Caco-2 (cell line): ENCODE data around the gene TEC. TPM values are rescaled to one million over a fixed set of nuclear protein-coding genes. Genes with fewer than 3 reads are reported as not detected.

ENCODE experiments used
- BruUV-seq: library from RNA; stranded (reverse); fragments of 400-500 nt; replicated peaks from 2 replicates; lab custom pipeline; 2021; lab: Mats Ljungman, UMichigan
- CTCF ChIA-PET: fragments of 300-600 bp; sonication (Branson Sonifier 250); formaldehyde crosslinking; loops from one replicate; lab custom pipeline; 2022; ENCODE audit warnings: antibody characterized with exemption; lab: Charles Lee
- POLR2A ChIA-PET: fragments of 300-600 bp; sonication (Branson Sonifier 250); formaldehyde crosslinking; loops from one replicate; lab custom pipeline; 2022; ENCODE audit warnings: antibody characterized with exemption; lab: Charles Lee
- DNase-seq, 2 experiments: peaks; one replicate each; pipeline versions ENCODE4 v3.0.0 to v3.0.0-alpha.2; 2020 to 2022
- H3K27me3 ChIP-seq: replicated peaks from 2 replicates; pipeline ENCODE4 v1.6.0; 2011; ENCODE audit warnings: low read length; ENCODE audit not compliant: control insufficient read depth, insufficient read depth
- H3K36me3 ChIP-seq: 2 replicates; pipeline ENCODE4 v1.5.1; 2011; ENCODE audit warnings: low read length; ENCODE audit not compliant: control insufficient read depth, insufficient read depth
- H3K4me1 ChIP-seq: fragments of 250-450 bp; sonication (Bioruptor Pico); 2 replicates; pipeline ENCODE4 v1.5.1; 2020; ENCODE audit warnings: mild to moderate bottlenecking
- H3K4me3 ChIP-seq: 2 replicates; pipeline ENCODE4 v1.5.1; 2011; ENCODE audit warnings: low read depth, mild to moderate bottlenecking, control low read depth, low read length
- H3K9me3 ChIP-seq: fragments of 250-450 bp; sonication (Bioruptor Pico); 2 replicates; pipeline ENCODE4 v1.5.1; 2020; ENCODE audit warnings: mild to moderate bottlenecking, moderate library complexity
- H3K27ac Mint-ChIP-seq: one replicate; pipeline ENCODE4 v1.8.0; 2022; ENCODE audit warnings: mixed read lengths; ENCODE audit not compliant: unreplicated experiment
- H3K27me3 Mint-ChIP-seq: one replicate; pipeline ENCODE4 v1.8.0; 2022; ENCODE audit warnings: mixed read lengths; ENCODE audit not compliant: insufficient read depth, unreplicated experiment
- H3K36me3 Mint-ChIP-seq: one replicate; pipeline ENCODE4 v1.8.0; 2022; ENCODE audit warnings: mild to moderate bottlenecking, mixed read lengths; ENCODE audit not compliant: insufficient read depth, unreplicated experiment
- H3K4me1 Mint-ChIP-seq: one replicate; pipeline ENCODE4 v1.8.0; 2022; ENCODE audit warnings: low read depth, mixed read lengths; ENCODE audit not compliant: unreplicated experiment
- H3K4me3 Mint-ChIP-seq: one replicate; pipeline ENCODE4 v1.8.0; 2022; ENCODE audit warnings: mild to moderate bottlenecking, moderate library complexity, mixed read lengths; ENCODE audit not compliant: unreplicated experiment
- H3K9me3 Mint-ChIP-seq: one replicate; pipeline ENCODE4 v1.8.0; 2022; ENCODE audit warnings: mixed read lengths; ENCODE audit not compliant: unreplicated experiment
- intact Hi-C: fragments of 100-400 bp; cut with micrococcal nuclease; formaldehyde crosslinking; loops from one replicate; pipeline ENCODE4 v1.10.0; 2022; ENCODE audit not compliant: unreplicated experiment
- total RNA-seq: library from RNA; stranded (reverse); gene quantifications from 2 replicates; pipeline ENCODE4 v1.2.3, GENCODE V29; 2022
- TF ChIP-seq, protein P1 (sequence below), 2 experiments: fragments of 200-600 bp in 1 of 2; IDR thresholded peaks; 1 replicate in 1 of 2; 2 replicates in 1 of 2; pipeline versions ENCODE4 v1.5.1 to v1.8.0; 2011 to 2022; ENCODE audit warnings: antibody characterized with exemption in 1 of 2, control low read depth in 1 of 2, inconsistent platforms in 1 of 2, low read depth in 1 of 2, low read length in 1 of 2, mild to moderate bottlenecking in 1 of 2, moderate library complexity in 1 of 2; ENCODE audit not compliant: insufficient read depth in 1 of 2, severe bottlenecking in 1 of 2, unreplicated experiment in 1 of 2

TEC gene
- total RNA-seq, 1 experiment from 2014 or later: 2.0 TPM

GRCh38 chr4:48266781-48267180 is 2.9 kb downstream of the TEC start:
- no peaks in the 10 kb centered on the region for H3K27me3 Mint-ChIP-seq
- CTCF ChIA-PET: no interaction called here

DNA sequence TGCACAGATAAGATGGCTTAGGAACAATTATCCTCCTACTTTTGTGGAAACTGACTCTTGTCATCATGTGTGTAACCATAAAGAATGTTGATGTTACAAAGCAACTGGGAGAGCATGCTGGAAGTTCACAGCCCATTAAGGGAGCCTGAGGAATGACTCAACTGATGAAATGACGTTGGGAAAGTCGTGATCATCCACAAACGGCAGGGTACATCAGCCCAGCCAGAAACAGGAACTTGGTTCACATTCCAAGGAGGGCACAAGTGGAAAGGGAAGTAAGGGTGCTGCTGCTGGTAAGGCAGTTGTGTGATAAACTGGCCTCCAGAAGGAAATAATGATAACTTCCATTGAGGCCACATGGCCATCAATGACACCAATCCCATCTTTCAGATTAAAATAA is 6.7 kb downstream of the TEC start:
- intact Hi-C loops: no loop called here
- no peaks in the 10 kb centered on the region for H3K9me3 ChIP-seq
- no peaks in the 10 kb centered on the region for H3K27me3 ChIP-seq
- ChIA-PET CTCF (interaction anchor here (0.7 kb wide), 1 partner anchor 553 kb away, joined by 3 read pairs; no protein-coding TSS in a partner anchor), POLR2A (no interaction called here)
- Mint-ChIP-seq H3K27ac (no peak overlapping the region), H3K36me3 (no peaks in the 10 kb centered on the region), H3K9me3 (no peaks in the 10 kb centered on the region), H3K4me1 (no peaks in the 10 kb centered on the region), H3K4me3 (no peak overlapping the region), H3K27me3 (no peaks in the 10 kb centered on the region)
- no peaks in the 10 kb centered on the region for H3K4me1 ChIP-seq
- TF ChIP-seq, protein P1, sequence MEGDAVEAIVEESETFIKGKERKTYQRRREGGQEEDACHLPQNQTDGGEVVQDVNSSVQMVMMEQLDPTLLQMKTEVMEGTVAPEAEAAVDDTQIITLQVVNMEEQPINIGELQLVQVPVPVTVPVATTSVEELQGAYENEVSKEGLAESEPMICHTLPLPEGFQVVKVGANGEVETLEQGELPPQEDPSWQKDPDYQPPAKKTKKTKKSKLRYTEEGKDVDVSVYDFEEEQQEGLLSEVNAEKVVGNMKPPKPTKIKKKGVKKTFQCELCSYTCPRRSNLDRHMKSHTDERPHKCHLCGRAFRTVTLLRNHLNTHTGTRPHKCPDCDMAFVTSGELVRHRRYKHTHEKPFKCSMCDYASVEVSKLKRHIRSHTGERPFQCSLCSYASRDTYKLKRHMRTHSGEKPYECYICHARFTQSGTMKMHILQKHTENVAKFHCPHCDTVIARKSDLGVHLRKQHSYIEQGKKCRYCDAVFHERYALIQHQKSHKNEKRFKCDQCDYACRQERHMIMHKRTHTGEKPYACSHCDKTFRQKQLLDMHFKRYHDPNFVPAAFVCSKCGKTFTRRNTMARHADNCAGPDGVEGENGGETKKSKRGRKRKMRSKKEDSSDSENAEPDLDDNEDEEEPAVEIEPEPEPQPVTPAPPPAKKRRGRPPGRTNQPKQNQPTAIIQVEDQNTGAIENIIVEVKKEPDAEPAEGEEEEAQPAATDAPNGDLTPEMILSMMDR (IDR thresholded peaks at IDR 0.05; ENCODE audit: insufficient read depth in 1 of 2, low read depth in 1 of 2, low read length in 1 of 2, severe bottlenecking in 1 of 2, unreplicated experiment in 1 of 2): no peak
- no peak for DNase-seq
- BruUV-seq: no TSS peak
- H3K4me3 ChIP-seq: no peak overlapping the region
- H3K36me3 ChIP-seq: no peaks in the 10 kb centered on the region

More at GRCh38 chr4:48266781-48267180, 2.9 kb downstream of the TEC start:
- Histone ChIP-seq H3K4me1 (0 out of 2 replicates have a peak, but pooled peaks cover 7% of the 10 kb centered on the region), H3K36me3 (no peaks in the 10 kb centered on the region), H3K4me3 (no peak overlapping the region), H3K27me3 (no peaks in the 10 kb centered on the region), H3K9me3 (no peaks in the 10 kb centered on the region)
- H3K4me1 Mint-ChIP-seq: no peaks in the 10 kb centered on the region
- no peak overlapping the region for H3K4me3 Mint-ChIP-seq
- TF ChIP-seq, protein P1 (IDR thresholded peaks at IDR 0.05; ENCODE audit: insufficient read depth in 1 of 2, low read depth in 1 of 2, low read length in 1 of 2, severe bottlenecking in 1 of 2, unreplicated experiment in 1 of 2): no peak
- no peak for DNase-seq
- BruUV-seq: no TSS peak
- H3K27ac Mint-ChIP-seq: no peak overlapping the region
- H3K9me3 Mint-ChIP-seq: no peaks in the 10 kb centered on the region
- peaks cover 9% of the 10 kb centered on the region for H3K36me3 Mint-ChIP-seq
- intact Hi-C loops: loop anchor here (5.0 kb wide), 1 partner anchor 139 kb away; no protein-coding TSS in a partner anchor
- POLR2A ChIA-PET: interaction anchor here (0.6 kb wide), 1 partner anchor 8 kb away, joined by 3 read pairs; no protein-coding TSS in a partner anchor

- Mint-ChIP-seq H3K36me3 (no peaks in the 10 kb centered on the region), H3K4me3 (no peak overlapping the region), H3K27me3 (no peaks in the 10 kb centered on the region), H3K4me1 (no peaks in the 10 kb centered on the region), H3K9me3 (no peaks in the 10 kb centered on the region), H3K27ac (no peak overlapping the region)
- DNase-seq: no peak
- BruUV-seq: no TSS peak
- intact Hi-C loops: no loop called here
- no peaks in the 10 kb centered on the region for H3K36me3 ChIP-seq
- H3K4me1 ChIP-seq: no peaks in the 10 kb centered on the region
- ChIA-PET CTCF (interaction anchor here (0.7 kb wide), 1 partner anchor 553 kb away, joined by 3 read pairs; no protein-coding TSS in a partner anchor), POLR2A (no interaction called here)
- no peaks in the 10 kb centered on the region for H3K9me3 ChIP-seq
- TF ChIP-seq, protein P1 (IDR thresholded peaks at IDR 0.05; ENCODE audit: insufficient read depth in 1 of 2, low read depth in 1 of 2, low read length in 1 of 2, severe bottlenecking in 1 of 2, unreplicated experiment in 1 of 2): no peak
- no peak overlapping the region for H3K4me3 ChIP-seq
- no peaks in the 10 kb centered on the region for H3K27me3 ChIP-seq
These were observed 7.2 kb downstream of the TEC start for GRCh38 chr4:48262484-48262883.
